Stimulated activated CD8-positive, alpha-beta memory T cell treated with anti-CD3 and anti-CD28 coated beads, Interleukin-15, amount 100 ng/mL, for 4 hours (primary cell): ENCODE data around the gene CD44.
"Not testable (repeated sequence)": the region's sequence is repeated elsewhere in the genome, so short reads cannot be mapped to it uniquely, and the experiment has no call there.

Experiments
- DNase-seq, 2 donors: peaks; one replicate each; pipeline ENCODE4 v3.0.0-alpha.2; 2020; ENCODE audit warnings: low read depth in 2 of 2

CD44 gene

DNA sequence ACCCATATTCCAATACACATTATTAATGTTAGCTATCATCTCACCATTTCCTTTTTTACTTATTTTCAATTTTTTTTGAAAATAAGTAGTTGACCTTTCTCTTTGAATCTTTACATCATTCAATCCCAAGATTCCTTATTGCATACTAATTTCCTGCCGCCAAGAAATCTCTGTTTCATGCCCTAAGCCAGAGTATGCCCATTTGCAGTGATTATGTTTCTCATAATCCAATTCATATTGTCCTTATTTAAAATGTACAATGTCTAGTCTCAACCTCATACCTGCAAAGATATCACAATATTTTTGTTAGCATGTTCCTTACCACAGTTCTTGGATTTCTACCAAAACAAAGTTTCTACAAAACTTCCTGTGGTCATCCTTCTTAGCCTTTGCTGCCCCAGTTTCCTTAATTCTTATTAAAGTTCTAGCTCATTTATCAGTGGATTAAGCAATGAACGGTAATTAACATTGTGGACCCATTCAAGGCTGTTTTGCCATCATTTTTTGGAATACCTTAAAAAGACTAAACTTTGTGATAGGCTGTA is 75.3 kb downstream of the CD44 start:
- no peak for DNase-seq

- DNase-seq, result no peak
Measured at GRCh38 chr11:35214792-35215193, 75.8 kb downstream of the CD44 start.

- no peak for DNase-seq
Measured at GRCh38 chr11:35215945-35216344, 77.0 kb downstream of the CD44 start.

DNA sequence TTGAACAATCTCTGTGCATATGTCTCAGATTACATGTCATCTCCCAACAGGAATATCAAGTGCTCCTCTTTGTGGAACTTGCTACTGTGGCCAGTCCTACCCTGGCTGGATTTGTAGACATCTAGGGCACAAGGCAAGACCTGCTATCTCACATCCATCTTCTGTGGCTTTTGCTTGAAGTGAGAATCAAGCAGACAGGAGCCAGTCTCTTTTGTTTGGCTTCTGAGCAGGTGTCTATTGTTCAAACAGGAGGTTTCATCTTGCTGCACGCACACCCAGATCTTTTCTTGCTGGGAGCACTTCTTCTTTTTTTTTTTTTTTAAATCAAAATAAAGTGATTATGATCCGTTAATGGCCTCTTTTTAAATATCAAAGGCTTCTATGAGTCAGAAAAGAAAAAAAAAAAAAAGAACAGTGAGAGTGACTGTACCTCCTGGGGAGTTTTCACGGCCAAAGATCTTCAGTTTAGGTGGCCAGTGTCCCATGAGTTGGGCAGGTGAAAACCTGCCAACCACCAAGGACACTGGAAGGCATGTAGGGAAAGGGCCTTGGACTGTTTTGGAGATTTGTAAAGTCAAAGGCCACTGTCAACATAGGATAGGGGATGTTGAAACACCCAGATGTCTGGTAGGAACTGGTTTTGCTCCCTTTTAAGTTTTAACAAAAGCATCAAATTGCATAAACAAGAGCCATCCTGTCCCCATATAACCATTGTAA is 78.1 kb downstream of the CD44 start:
- no peak for DNase-seq

- no peak for DNase-seq
Measured at GRCh38 chr11:35218956-35219355, 80.0 kb downstream of the CD44 start.

DNA sequence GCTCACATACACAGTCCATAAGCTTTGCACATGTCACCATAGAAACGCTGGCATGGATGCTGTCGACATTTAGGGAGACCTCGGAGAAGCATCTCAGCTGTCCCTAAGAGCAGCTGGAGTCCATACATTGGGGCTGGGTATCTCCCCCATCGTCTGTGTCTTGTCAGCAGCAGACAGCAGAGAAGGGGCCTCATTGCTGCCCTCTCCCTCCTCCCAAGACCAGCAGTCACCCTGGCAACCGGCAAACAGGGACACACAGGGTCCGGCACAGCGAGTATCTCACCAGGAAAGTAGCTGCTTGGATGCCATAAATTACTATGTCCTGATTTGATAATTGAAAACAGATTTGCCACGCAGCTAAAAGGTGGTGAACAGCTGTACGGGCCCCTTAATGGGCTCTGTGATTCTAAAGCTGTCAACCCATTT is 84.4 kb downstream of the CD44 start:
- no peak for DNase-seq

GRCh38 chr11:35223991-35224390 is 85.0 kb downstream of the CD44 start:
- no peak for DNase-seq

DNA sequence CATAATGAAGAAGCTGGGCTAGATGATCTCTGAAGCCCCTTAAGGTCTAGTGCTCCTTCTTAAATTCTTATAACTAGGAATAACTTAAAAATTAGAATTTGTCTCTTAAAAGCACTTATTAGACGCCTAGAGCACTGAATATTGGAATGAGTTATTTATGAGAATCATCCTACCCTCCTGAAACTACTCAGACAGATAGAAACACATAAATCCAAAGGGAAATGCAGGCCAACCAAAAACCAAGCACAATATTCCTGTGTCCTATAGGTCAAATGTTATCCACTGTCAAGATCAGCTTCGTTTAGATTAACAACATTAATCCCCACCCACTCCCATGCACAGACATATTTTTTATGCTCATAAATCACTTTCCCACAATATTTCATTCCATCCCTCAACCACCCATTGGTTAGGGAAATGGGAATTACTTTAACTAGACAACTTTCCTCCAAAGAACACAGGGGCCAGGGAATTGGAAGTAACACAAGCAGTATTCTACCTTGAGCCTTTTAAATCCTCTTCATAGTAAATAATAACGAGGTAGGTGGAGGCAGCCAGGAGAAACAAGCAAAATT is 87.1 kb downstream of the CD44 start:
- DNase-seq, result no peak

- not testable (repeated sequence) for DNase-seq
Measured at GRCh38 chr11:35226756-35227155, 87.8 kb downstream of the CD44 start.

GRCh38 chr11:35227576-35228327 is 88.8 kb downstream of the CD44 start:
- no peak for DNase-seq

DNA sequence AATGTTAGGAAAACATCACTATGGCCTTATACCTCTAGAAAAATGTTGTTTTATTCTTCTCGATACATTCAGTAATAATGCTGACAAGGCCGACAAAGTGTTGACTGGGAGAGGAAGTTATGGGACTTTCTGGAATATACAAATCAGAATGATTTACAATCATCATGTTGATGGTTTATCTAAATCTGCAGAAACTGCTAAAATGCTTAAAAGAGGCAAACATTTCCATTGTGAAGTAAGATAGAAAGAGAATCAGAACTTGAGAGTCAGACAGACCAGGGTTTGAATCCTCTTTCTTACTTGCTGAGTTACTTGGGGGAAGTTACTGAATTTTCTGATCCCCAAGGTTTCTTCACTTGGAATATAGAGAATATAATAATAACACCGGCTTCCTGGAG is 89.4 kb downstream of the CD44 start:
- no peak for DNase-seq

DNA sequence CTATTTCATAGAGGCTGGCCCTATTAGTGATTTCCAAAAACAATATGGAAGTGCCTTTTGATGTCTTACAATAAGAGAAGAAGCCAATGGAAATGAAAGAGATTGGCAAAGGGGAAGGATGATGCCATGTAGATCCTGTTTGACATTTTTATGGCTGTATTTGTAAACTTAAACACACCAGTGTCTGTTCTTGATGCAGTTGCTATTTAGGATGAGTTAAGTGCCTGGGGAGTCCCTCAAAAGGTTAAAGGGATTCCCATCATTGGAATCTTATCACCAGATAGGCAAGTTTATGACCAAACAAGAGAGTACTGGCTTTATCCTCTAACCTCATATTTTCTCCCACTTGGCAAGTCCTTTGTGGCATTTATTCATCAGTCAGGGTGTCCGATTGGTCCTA is 91.4 kb downstream of the CD44 start:
- DNase-seq, result no peak

DNA sequence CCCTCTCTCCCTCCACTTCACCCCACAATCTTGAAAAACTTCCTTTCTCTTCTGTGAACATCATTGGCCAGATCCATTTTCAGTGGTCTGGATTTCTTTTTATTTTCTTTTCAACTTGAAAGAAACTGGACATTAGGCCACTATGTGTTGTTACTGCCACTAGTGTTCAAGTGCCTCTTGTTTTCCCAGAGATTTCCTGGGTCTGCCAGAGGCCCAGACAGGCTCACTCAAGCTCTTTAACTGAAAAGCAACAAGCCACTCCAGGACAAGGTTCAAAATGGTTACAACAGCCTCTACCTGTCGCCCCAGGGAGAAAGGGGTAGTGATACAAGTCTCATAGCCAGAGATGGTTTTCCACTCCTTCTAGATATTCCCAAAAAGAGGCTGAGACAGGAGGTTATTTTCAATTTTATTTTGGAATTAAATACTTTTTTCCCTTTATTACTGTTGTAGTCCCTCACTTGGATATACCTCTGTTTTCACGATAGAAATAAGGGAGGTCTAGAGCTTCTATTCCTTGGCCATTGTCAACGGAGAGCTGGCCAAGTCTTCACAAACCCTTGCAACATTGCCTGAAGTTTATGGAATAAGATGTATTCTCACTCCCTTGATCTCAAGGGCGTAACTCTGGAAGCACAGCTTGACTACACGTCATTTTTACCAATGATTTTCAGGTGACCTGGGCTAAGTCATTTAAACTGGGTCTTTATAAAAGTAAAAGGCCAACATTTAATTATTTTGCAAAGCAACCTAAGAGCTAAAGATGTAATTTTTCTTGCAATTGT is 92.3 kb downstream of the CD44 start:
- no peak for DNase-seq

DNA sequence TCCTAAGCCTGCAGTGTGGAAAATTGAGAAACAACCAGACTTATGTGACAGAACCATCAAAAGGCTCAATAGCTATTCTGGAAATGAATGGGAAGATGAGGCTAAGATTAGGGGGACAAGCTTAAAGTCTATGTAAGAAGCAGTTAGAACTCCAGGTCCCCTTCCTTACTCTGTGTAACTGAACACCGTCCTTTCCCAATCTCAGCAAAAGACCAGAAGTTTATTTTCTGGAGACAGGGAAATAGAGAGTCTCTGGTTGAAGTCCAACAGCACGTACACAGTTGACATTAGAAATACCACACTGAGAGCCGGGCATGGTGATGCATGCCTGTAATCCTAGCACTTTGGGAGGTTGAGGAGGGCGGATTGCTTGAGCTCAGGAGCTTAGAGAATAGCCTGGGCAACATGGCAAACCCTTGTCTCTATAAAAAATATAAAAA is 93.9 kb downstream of the CD44 start:
- no peak for DNase-seq

GRCh38 chr11:35233518-35233917 is 94.5 kb downstream of the CD44 start:
- DNase-seq, result no peak

GRCh38 chr11:35234460-35235156 is 95.6 kb downstream of the CD44 start:
- DNase-seq, result no peak

DNA sequence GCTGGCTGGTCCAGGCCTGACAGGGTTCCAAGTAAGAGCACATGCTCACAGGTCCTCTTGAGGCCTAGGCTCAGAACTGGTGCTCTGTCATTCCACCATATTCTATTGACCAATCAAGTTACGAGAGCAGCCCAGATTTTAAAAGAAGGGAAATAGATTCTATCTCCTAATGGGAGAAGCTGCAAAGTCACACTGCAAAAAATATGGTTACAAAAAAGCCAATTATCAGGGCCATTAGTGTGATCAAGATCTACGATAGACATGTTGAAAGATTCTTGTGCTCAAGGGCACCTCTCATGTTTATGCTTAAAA is 96.1 kb downstream of the CD44 start:
- no peak for DNase-seq

DNA sequence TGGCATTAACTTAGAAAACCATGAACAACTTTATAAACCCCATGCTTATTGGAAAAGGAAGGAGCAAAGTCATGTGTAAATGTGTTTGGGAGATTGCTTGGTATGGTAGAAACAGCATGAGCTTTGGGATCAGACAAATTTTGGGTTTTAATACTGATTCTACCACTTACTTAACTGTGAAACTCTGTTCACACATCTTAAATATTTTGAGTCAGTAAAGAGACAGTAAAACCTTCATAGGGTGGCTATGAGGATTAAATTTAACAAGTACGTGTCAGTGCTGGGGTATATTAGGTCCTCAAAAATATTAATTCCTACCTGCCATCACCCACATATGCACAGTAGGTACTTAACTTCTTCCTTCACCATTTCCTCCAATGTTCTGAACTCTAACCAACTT is 96.5 kb downstream of the CD44 start:
- DNase-seq, result no peak

GRCh38 chr11:35235936-35236666 is 97.1 kb downstream of the CD44 start:
- DNase-seq, result peak in 1 of 2 donors; percentile 37

GRCh38 chr11:35236667-35237003 is 97.7 kb downstream of the CD44 start:
- DNase-seq, result no peak

GRCh38 chr11:35237351-35237750 is 98.4 kb downstream of the CD44 start:
- DNase-seq, result no peak
